GM18870 (cell line): Measurements from ENCODE around the gene CYP4F11.
"Not testable (repeated sequence)": the region's sequence is repeated elsewhere in the genome, so short reads cannot be mapped to it uniquely, and the experiment has no call there.

Experiments
- ATAC-seq: cut with Tn5 transposase; IDR thresholded peaks from one replicate; pipeline ENCODE4 v1.9.1; 2021; ENCODE audit warnings: moderate library complexity; ENCODE audit not compliant: unreplicated experiment

The CYP4F11 gene

GRCh38 chr19:15934332-15935078 lies at the start of gene CYP4F11:
Gene CYP4F11, minus strand, starts transcription at chr19:15934529. Its CDS starts 121 bp downstream, at chr19:15934408.
- ATAC-seq: no peak

GRCh38 chr19:15979293-15979692 lies 45.0 kb upstream of the CYP4F11 start:
- no peak for ATAC-seq

- no peak for ATAC-seq
These were observed 43.4 kb upstream of the CYP4F11 start for GRCh38 chr19:15977690-15978089.

- ATAC-seq: no peak
These were observed 42.7 kb upstream of the CYP4F11 start for GRCh38 chr19:15976836-15977689.

- ATAC-seq: no peak
These were observed 40.5 kb upstream of the CYP4F11 start for GRCh38 chr19:15974856-15975255.

- not testable (repeated sequence) for ATAC-seq
These were observed 37.7 kb upstream of the CYP4F11 start for GRCh38 chr19:15972043-15972442.

- no peak for ATAC-seq
These were observed 37.0 kb upstream of the CYP4F11 start for GRCh38 chr19:15971224-15971780.

GRCh38 chr19:15964231-15964630 lies 29.9 kb upstream of the CYP4F11 start:
- no peak for ATAC-seq

- no peak for ATAC-seq
These were observed 28.0 kb upstream of the CYP4F11 start for GRCh38 chr19:15962319-15962718.

- ATAC-seq: no peak
These were observed 20.5 kb upstream of the CYP4F11 start for GRCh38 chr19:15954820-15955219.

- ATAC-seq: no peak
These were observed 14.1 kb upstream of the CYP4F11 start, which contains the start of gene OR10H4 for GRCh38 chr19:15948223-15949058. Gene OR10H4, plus strand, starts transcription at chr19:15949008. Its CDS starts 0 bp downstream, at chr19:15949008.

- ATAC-seq: no peak
These were observed 11.0 kb upstream of the CYP4F11 start for GRCh38 chr19:15945301-15945700.

GRCh38 chr19:15944401-15944800 lies 10.1 kb upstream of the CYP4F11 start:
- no peak for ATAC-seq

GRCh38 chr19:15937771-15938170 lies 3.4 kb upstream of the CYP4F11 start:
- ATAC-seq: no peak

GRCh38 chr19:15936950-15937349 lies 2.6 kb upstream of the CYP4F11 start:
- no peak for ATAC-seq

- ATAC-seq: no peak
These were observed 1.8 kb upstream of the CYP4F11 start for GRCh38 chr19:15936173-15936572.

GRCh38 chr19:15935167-15935702 lies 906 bp upstream of the CYP4F11 start:
- ATAC-seq: no peak

- not testable (repeated sequence) for ATAC-seq
These were observed 483 bp downstream of the CYP4F11 start for GRCh38 chr19:15933761-15934331.

GRCh38 chr19:15928321-15928720 lies 6.0 kb downstream of the CYP4F11 start:
- no peak for ATAC-seq

- no peak for ATAC-seq
These were observed 7.8 kb downstream of the CYP4F11 start for GRCh38 chr19:15926484-15926883.
